ENCODE measurements around the gene NCAM2. TPM values are rescaled to one million over a fixed set of nuclear protein-coding genes. Genes with fewer than 3 reads are reported as not detected.

Gene NCAM2
- polyA plus RNA-seq, 1 donor from 2014 or later, result 9.8 TPM

GRCh38 chr21:21010228-21010627, 12.0 kb downstream of the NCAM2 start:
- Histone ChIP-seq H3K36me3 (ENCODE audit: insufficient read depth, low read length) (no peaks in the 10 kb centered on the region), H3K4me3 (ENCODE audit: low read length) (no peak overlapping the region), H3K27me3 (ENCODE audit: insufficient read depth, low read depth, low read length) (no peaks in the 10 kb centered on the region), H3K9me3 (ENCODE audit: low read length) (no peaks in the 10 kb centered on the region), H3K4me2 (ENCODE audit: low read length) (no peak overlapping the region), H3F3A (ENCODE audit: insufficient read depth, low read length, poor library complexity, severe bottlenecking) (no peaks in the 10 kb centered on the region), H3K27ac (ENCODE audit: low read length) (no peak overlapping the region), H3K9me2 (ENCODE audit: insufficient read depth, low read length) (no peaks in the 10 kb centered on the region), H2AFZ (ENCODE audit: low read depth, low read length) (no peak overlapping the region), H3K79me2 (replicated peaks; ENCODE audit: insufficient read depth, low read length) (no peaks in the 10 kb centered on the region), H4K20me1 (ENCODE audit: insufficient read depth) (no peaks in the 10 kb centered on the region), H3K9ac (ENCODE audit: low read length) (no peak overlapping the region)
- TF ChIP-seq POLR2AphosphoS5 (IDR thresholded peaks at IDR 0.05) (no peak), REST (IDR thresholded peaks at IDR 0.05; ENCODE audit: borderline replicate concordance) (no peak)

- no peak overlapping the region for H3K4me3 ChIP-seq (ENCODE audit: low read length)
- TF ChIP-seq RAD21 (conservative IDR thresholded peaks at IDR 0.05) (no peak), EP300 (conservative IDR thresholded peaks at IDR 0.05; ENCODE audit: poor library complexity, severe bottlenecking) (no peak), EZH2 (IDR thresholded peaks at IDR 0.05; ENCODE audit: borderline replicate concordance, insufficient read depth, low read length, poor library complexity, severe bottlenecking) (no peak), CTCF (IDR thresholded peaks at IDR 0.05; ENCODE audit: poor library complexity, severe bottlenecking) (no peak), TAF1 (IDR thresholded peaks at IDR 0.05; ENCODE audit: low read depth) (no peak), SMC3 (conservative IDR thresholded peaks at IDR 0.05; ENCODE audit: poor library complexity) (no peak), POLR2AphosphoS5 (IDR thresholded peaks at IDR 0.05) (no peak), MXI1 (conservative IDR thresholded peaks at IDR 0.05; ENCODE audit: poor library complexity, severe bottlenecking) (no peak)
- H3K36me3 ChIP-seq (ENCODE audit: insufficient read depth, low read length), result no peaks in the 10 kb centered on the region
- H3K4me2 ChIP-seq (ENCODE audit: low read length), result no peak overlapping the region
- H3K9ac ChIP-seq (ENCODE audit: low read length), result no peak overlapping the region
- H3F3A ChIP-seq (ENCODE audit: insufficient read depth, low read length, poor library complexity, severe bottlenecking), result no peaks in the 10 kb centered on the region
- H3K9me2 ChIP-seq (ENCODE audit: insufficient read depth, low read length), result no peaks in the 10 kb centered on the region
- no peaks in the 10 kb centered on the region for H3K79me2 ChIP-seq (replicated peaks; ENCODE audit: insufficient read depth, low read length)
- no peaks in the 10 kb centered on the region for H4K20me1 ChIP-seq (ENCODE audit: insufficient read depth)
- no peaks in the 10 kb centered on the region for H3K27me3 ChIP-seq (ENCODE audit: insufficient read depth, low read depth, low read length)
- H3K27ac ChIP-seq (ENCODE audit: low read length), result no peak overlapping the region
- H3K9me3 ChIP-seq (ENCODE audit: low read length), result no peaks in the 10 kb centered on the region
- H2AFZ ChIP-seq (ENCODE audit: low read depth, low read length), result no peak overlapping the region
Observed at GRCh38 chr21:21010698-21011097, 12.5 kb downstream of the NCAM2 start.

GRCh38 chr21:21018821-21019220, 20.6 kb downstream of the NCAM2 start:
- Histone ChIP-seq H3K9ac (ENCODE audit: low read length) (no peak overlapping the region), H4K20me1 (ENCODE audit: insufficient read depth) (no peaks in the 10 kb centered on the region), H3F3A (ENCODE audit: insufficient read depth, low read length, poor library complexity, severe bottlenecking) (no peaks in the 10 kb centered on the region), H3K27ac (ENCODE audit: low read length) (no peak overlapping the region), H3K4me3 (ENCODE audit: low read length) (no peak overlapping the region), H3K4me2 (ENCODE audit: low read length) (no peak overlapping the region), H3K79me2 (replicated peaks; ENCODE audit: insufficient read depth, low read length) (no peaks in the 10 kb centered on the region), H3K36me3 (ENCODE audit: insufficient read depth, low read length) (no peaks in the 10 kb centered on the region), H2AFZ (ENCODE audit: low read depth, low read length) (no peak overlapping the region), H3K27me3 (ENCODE audit: insufficient read depth, low read depth, low read length) (no peaks in the 10 kb centered on the region), H3K9me2 (ENCODE audit: insufficient read depth, low read length) (no peaks in the 10 kb centered on the region), H3K9me3 (ENCODE audit: low read length) (no peaks in the 10 kb centered on the region)
- no peak for TF ChIP-seq SMC3 (conservative IDR thresholded peaks at IDR 0.05; ENCODE audit: poor library complexity)
- no peak for TF ChIP-seq EZH2 (IDR thresholded peaks at IDR 0.05; ENCODE audit: borderline replicate concordance, insufficient read depth, low read length, poor library complexity, severe bottlenecking)
- no peak for TF ChIP-seq RAD21 (conservative IDR thresholded peaks at IDR 0.05)
- no peak for TF ChIP-seq REST (IDR thresholded peaks at IDR 0.05; ENCODE audit: borderline replicate concordance)
- TF ChIP-seq TAF1 (IDR thresholded peaks at IDR 0.05; ENCODE audit: low read depth), result no peak
